Gastroesophageal sphincter (tissue), 3 donors: ENCODE results near the gene COMTD1.

Source experiments
- EP300 ChIP-seq: sonication (generic); formaldehyde crosslinking; IDR thresholded peaks from one replicate; pipeline ENCODE4 v1.6.1; 2017; ENCODE audit warnings: antibody characterized with exemption, mild to moderate bottlenecking
- POLR2A ChIP-seq, 2 donors: fragments of 450-650 bp; IDR thresholded peaks; one replicate each; pipeline ENCODE4 v1.6.1; 2017; ENCODE audit warnings: antibody characterized with exemption in 2 of 2, mild to moderate bottlenecking in 2 of 2, moderate library complexity in 1 of 2
- POLR2AphosphoS5 ChIP-seq: sonication (generic); formaldehyde crosslinking; IDR thresholded peaks from one replicate; pipeline ENCODE4 v1.6.1; 2017; ENCODE audit warnings: antibody characterized with exemption
- TF ChIP-seq, protein P1 (sequence below), 4 experiments: fragments of 200-600 bp in 2 of 4; fragments of 450-650 bp in 2 of 4; sonication (generic) in 1 of 4; IDR thresholded peaks; one replicate each; pipeline ENCODE4 v1.5.1; 2017 to 2019; ENCODE audit warnings: antibody characterized with exemption in 4 of 4, mild to moderate bottlenecking in 2 of 4, moderate library complexity in 2 of 4

DNA sequence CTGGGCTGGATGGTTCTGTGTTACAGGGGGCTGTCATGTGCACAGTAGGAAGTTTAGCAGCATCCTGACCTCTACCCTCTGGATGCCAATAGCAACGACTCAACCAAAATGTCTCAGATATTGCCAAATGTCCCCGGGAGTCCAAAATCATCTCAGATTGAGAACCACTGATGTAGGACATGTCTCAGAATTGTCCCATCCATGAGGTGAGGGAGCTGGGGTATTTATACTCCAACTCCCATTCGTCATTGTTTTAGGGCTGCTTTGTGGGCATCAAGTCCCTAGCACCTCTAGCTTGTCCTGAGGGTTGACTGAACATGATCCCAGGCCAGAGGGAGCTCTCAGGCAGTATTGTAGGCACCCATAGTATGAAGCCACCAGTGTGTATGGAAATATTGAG is 25.2 kb upstream of the COMTD1 start:
- no peak for TF ChIP-seq POLR2AphosphoS5
- TF ChIP-seq, protein P1, sequence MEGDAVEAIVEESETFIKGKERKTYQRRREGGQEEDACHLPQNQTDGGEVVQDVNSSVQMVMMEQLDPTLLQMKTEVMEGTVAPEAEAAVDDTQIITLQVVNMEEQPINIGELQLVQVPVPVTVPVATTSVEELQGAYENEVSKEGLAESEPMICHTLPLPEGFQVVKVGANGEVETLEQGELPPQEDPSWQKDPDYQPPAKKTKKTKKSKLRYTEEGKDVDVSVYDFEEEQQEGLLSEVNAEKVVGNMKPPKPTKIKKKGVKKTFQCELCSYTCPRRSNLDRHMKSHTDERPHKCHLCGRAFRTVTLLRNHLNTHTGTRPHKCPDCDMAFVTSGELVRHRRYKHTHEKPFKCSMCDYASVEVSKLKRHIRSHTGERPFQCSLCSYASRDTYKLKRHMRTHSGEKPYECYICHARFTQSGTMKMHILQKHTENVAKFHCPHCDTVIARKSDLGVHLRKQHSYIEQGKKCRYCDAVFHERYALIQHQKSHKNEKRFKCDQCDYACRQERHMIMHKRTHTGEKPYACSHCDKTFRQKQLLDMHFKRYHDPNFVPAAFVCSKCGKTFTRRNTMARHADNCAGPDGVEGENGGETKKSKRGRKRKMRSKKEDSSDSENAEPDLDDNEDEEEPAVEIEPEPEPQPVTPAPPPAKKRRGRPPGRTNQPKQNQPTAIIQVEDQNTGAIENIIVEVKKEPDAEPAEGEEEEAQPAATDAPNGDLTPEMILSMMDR (IDR thresholded peaks at IDR 0.05): no peak
- no peak for TF ChIP-seq POLR2A (IDR thresholded peaks at IDR 0.05)
- TF ChIP-seq EP300: no peak
